SK-N-MC (cell line): Measurements from ENCODE around the gene POLR2L.

Experiments
- EZH2 ChIP-seq: fragments of 200-600 bp; sonication (generic); IDR thresholded peaks from one replicate; pipeline ENCODE4 v1.6.1; 2017; ENCODE audit warnings: antibody characterized with exemption
- POLR2AphosphoS5 ChIP-seq: IDR thresholded peaks from 2 replicates; pipeline ENCODE4 v1.6.1; 2012; ENCODE audit warnings: mild to moderate bottlenecking, low read depth, low read length, borderline replicate concordance

- TF ChIP-seq EZH2 (no peak), POLR2AphosphoS5 (no peak)
These were observed 49.5 kb downstream of the POLR2L start for GRCh38 chr11:792873-793272.
